SK-N-SH (cell line): ENCODE results near the gene EMB. TPM values are rescaled to one million over a fixed set of nuclear protein-coding genes. Genes with fewer than 3 reads are reported as not detected.
"Not testable (repeated sequence)": the region's sequence is repeated elsewhere in the genome, so short reads cannot be mapped to it uniquely, and the experiment has no call there.

ENCODE experiments used
- CTCF ChIA-PET: fragments of 300-600, 350-600 bp; formaldehyde crosslinking; extraction: SDS; loops from one replicate; lab custom pipeline; 2021; lab: Yijun Ruan, JAX
- POLR2A ChIA-PET: fragments of 350-600 bp; sonication (Branson Sonifier 250); formaldehyde crosslinking; extraction: SDS; loops from one replicate; lab custom pipeline; 2020; ENCODE audit warnings: antibody characterized with exemption, inconsistent platforms; lab: Yijun Ruan, JAX
- DNase-seq: peaks from one replicate; pipeline ENCODE4 v3.0.0; 2012
- H2AFZ ChIP-seq: fragments of 200-600 bp; sonication (generic); 2 replicates; pipeline ENCODE4 v1.8.1; 2016; ENCODE audit warnings: antibody characterized with exemption, mild to moderate bottlenecking, low read depth
- H3F3A ChIP-seq: fragments of 200-600 bp; sonication (generic); replicated peaks from 2 replicates; pipeline ENCODE3; 2016; ENCODE audit warnings: antibody characterized with exemption, mild to moderate bottlenecking; ENCODE audit not compliant: insufficient read depth
- H3K27ac ChIP-seq, 2 experiments: fragments of 200-500 bp in 1 of 2; fragments of 200-600 bp in 1 of 2; sonication (Bioruptor generic) in 1 of 2; sonication (generic), shearing (Covaris generic) in 1 of 2; 2 replicates each; pipeline versions ENCODE4 v1.5.1 to v1.6.1; 2014 to 2016; ENCODE audit warnings: low read depth in 2 of 2, inconsistent platforms in 1 of 2, low read length in 1 of 2, mild to moderate bottlenecking in 1 of 2, mixed read lengths in 1 of 2
- H3K27me3 ChIP-seq: fragments of 200-600 bp; sonication (generic), shearing (Covaris generic); 2 replicates; pipeline ENCODE4 v1.6.1; 2016; ENCODE audit warnings: mixed run types; ENCODE audit not compliant: insufficient read depth
- H3K36me3 ChIP-seq, 2 experiments: fragments of 200-500 bp in 1 of 2; fragments of 200-600 bp in 1 of 2; sonication (Bioruptor generic) in 1 of 2; sonication (generic) in 1 of 2; replicated peaks in 1 of 2; 2 replicates each; pipeline versions ENCODE3 to v1.5.1; 2014 to 2016; ENCODE audit warnings: low read length in 1 of 2, mild to moderate bottlenecking in 1 of 2; ENCODE audit not compliant: insufficient read depth in 2 of 2, control insufficient read depth in 1 of 2
- H3K4me1 ChIP-seq, 2 experiments: fragments of 200-500 bp in 1 of 2; fragments of 200-600 bp in 1 of 2; sonication (Bioruptor generic) in 1 of 2; sonication (generic), shearing (Covaris generic) in 1 of 2; 2 replicates each; pipeline versions ENCODE4 v1.5.1 to v1.6.1; 2014 to 2016; ENCODE audit warnings: low read depth in 1 of 2, low read length in 1 of 2, mixed run types in 1 of 2; ENCODE audit not compliant: insufficient read depth in 2 of 2, control insufficient read depth in 1 of 2
- H3K4me2 ChIP-seq: fragments of 200-600 bp; sonication (generic), shearing (Covaris generic); 2 replicates; pipeline ENCODE4 v1.6.1; 2017; ENCODE audit warnings: mixed run types
- H3K4me3 ChIP-seq, 2 experiments: fragments of 200-500 bp in 1 of 2; fragments of 200-600 bp in 1 of 2; sonication (Bioruptor generic) in 1 of 2; sonication (generic), shearing (Covaris generic) in 1 of 2; 2 replicates each; pipeline versions ENCODE4 v1.5.1 to v1.8.1; 2014 to 2016; ENCODE audit warnings: low read depth in 2 of 2, inconsistent platforms in 1 of 2, low read length in 1 of 2, mild to moderate bottlenecking in 1 of 2, mixed read lengths in 1 of 2, moderate library complexity in 1 of 2
- H3K79me2 ChIP-seq: fragments of 200-600 bp; sonication (generic); 2 replicates; pipeline ENCODE4 v1.8.1; 2017; ENCODE audit warnings: mild to moderate bottlenecking; ENCODE audit not compliant: insufficient read depth
- H3K9ac ChIP-seq: fragments of 200-600 bp; sonication (generic); 2 replicates; pipeline ENCODE4 v1.6.1; 2017; ENCODE audit warnings: mixed run types
- H3K9me2 ChIP-seq: fragments of 200-600 bp; sonication (generic); 2 replicates; pipeline ENCODE4 v1.6.1; 2017; ENCODE audit warnings: mixed run types
- H3K9me3 ChIP-seq: fragments of 200-600 bp; sonication (generic); 2 replicates; pipeline ENCODE4 v1.6.1; 2017; ENCODE audit warnings: mixed run types, mild to moderate bottlenecking, moderate library complexity
- H4K20me1 ChIP-seq: fragments of 200-600 bp; sonication (generic); 2 replicates; pipeline ENCODE4 v1.6.1; 2017; ENCODE audit warnings: mild to moderate bottlenecking, mixed run types; ENCODE audit not compliant: insufficient read depth
- ELF1 ChIP-seq: IDR thresholded peaks from 2 replicates; pipeline ENCODE4 v1.4.0; 2012
- EP300 ChIP-seq, 2 experiments: IDR thresholded peaks; 2 replicates each; pipeline versions ENCODE4 v1.4.0 to v1.6.1; 2012; ENCODE audit warnings: borderline replicate concordance in 1 of 2, low read depth in 1 of 2, low read length in 1 of 2
- FOSL2 ChIP-seq: IDR thresholded peaks from 2 replicates; pipeline ENCODE4 v1.4.0; 2012; ENCODE audit warnings: low read depth, mild to moderate bottlenecking, moderate library complexity, borderline replicate concordance
- FOXJ3 ChIP-seq: sonication (generic); formaldehyde crosslinking; IDR thresholded peaks from 2 replicates; pipeline ENCODE4 v1.5.1; 2020; ENCODE audit warnings: mild to moderate bottlenecking, missing genetic modification reagents
- FOXM1 ChIP-seq: IDR thresholded peaks from 2 replicates; pipeline ENCODE4 v1.4.0; 2012; ENCODE audit warnings: low read depth, mild to moderate bottlenecking
- IRF3 ChIP-seq: fragments of 150-350 bp; IDR thresholded peaks from 2 replicates; pipeline ENCODE4 v1.6.1; 2016; ENCODE audit warnings: mild to moderate bottlenecking, low read depth, low read length
- JUND ChIP-seq: IDR thresholded peaks from 2 replicates; pipeline ENCODE4 v1.4.0; 2012
- MEF2A ChIP-seq: IDR thresholded peaks from 2 replicates; pipeline ENCODE4 v1.4.0; 2012; ENCODE audit warnings: low read depth, borderline replicate concordance
- NFIC ChIP-seq: IDR thresholded peaks from 2 replicates; pipeline ENCODE4 v1.4.0; 2012; ENCODE audit warnings: borderline replicate concordance
- NRF1 ChIP-seq: IDR thresholded peaks from 2 replicates; pipeline ENCODE4 v1.6.1; 2012; ENCODE audit warnings: low read depth, mild to moderate bottlenecking, low read length
- POLR2AphosphoS5 ChIP-seq: IDR thresholded peaks from 2 replicates; pipeline ENCODE4 v1.6.1; 2012; ENCODE audit warnings: low read depth, low read length
- RAD21 ChIP-seq: IDR thresholded peaks from 2 replicates; pipeline ENCODE4 v1.6.1; 2012; ENCODE audit warnings: mild to moderate bottlenecking, low read length
- RFX5 ChIP-seq: IDR thresholded peaks from 2 replicates; pipeline ENCODE4 v1.6.1; 2012; ENCODE audit warnings: mild to moderate bottlenecking, improper control_type of control experiment, low read length
- RXRA ChIP-seq: IDR thresholded peaks from 2 replicates; pipeline ENCODE4 v1.4.0; 2012; ENCODE audit warnings: low read depth, mild to moderate bottlenecking, borderline replicate concordance
- SMC3 ChIP-seq: IDR thresholded peaks from 2 replicates; pipeline ENCODE4 v1.6.1; 2012; ENCODE audit warnings: low read depth, low read length, improper control_type of control experiment
- TCF12 ChIP-seq: IDR thresholded peaks from 2 replicates; pipeline ENCODE4 v1.4.0; 2012
- TEAD4 ChIP-seq: IDR thresholded peaks from 2 replicates; pipeline ENCODE4 v1.4.0; 2012; ENCODE audit warnings: mild to moderate bottlenecking, borderline replicate concordance; ENCODE audit not compliant: insufficient read depth
- YY1 ChIP-seq: IDR thresholded peaks from 2 replicates; pipeline ENCODE4 v1.4.0; 2012; ENCODE audit warnings: low read depth, mild to moderate bottlenecking
- WGBS: methylation state at CpG from one replicate; pipeline ENCODE4 v1.1.6; 2017; ENCODE audit warnings: low lambda C conversion rate; 5-methylcytosine and 5-hydroxymethylcytosine counted together
- polyA plus RNA-seq, 3 experiments: library from polyadenylated mRNA; depleted of rRNA; stranded (reverse); fragments of >200 nt; gene quantifications; 2 replicates each; pipeline ENCODE4 v1.2.3, GENCODE V29; 2012
- TF ChIP-seq, protein P1 (sequence below): IDR thresholded peaks from 2 replicates; pipeline ENCODE4; 2012
- TF ChIP-seq, protein P2 (sequence below): IDR thresholded peaks from 2 replicates; pipeline ENCODE4 v1.4.0; 2012; ENCODE audit warnings: low read depth

EMB gene
- polyA plus RNA-seq, 1 of the 3 experiments (the other 2 are of a cell fraction) = 15.5 TPM

GRCh38 chr5:50406877-50407276 is 34.2 kb downstream of the EMB start (continued):
- no peak for TF ChIP-seq RFX5
- TF ChIP-seq IRF3 = no peak
- TF ChIP-seq FOXJ3 = no peak
- no peak for TF ChIP-seq ELF1
- TF ChIP-seq TEAD4 = no peak
- no peak for TF ChIP-seq YY1

GRCh38 chr5:50401336-50401735 is 39.8 kb downstream of the EMB start:
- Histone ChIP-seq H3K36me3 (peaks cover 0 to 35% of the 10 kb centered on the region in 2 experiments), H3K79me2 (no peaks in the 10 kb centered on the region), H2AFZ (no peak overlapping the region), H3F3A (no peaks in the 10 kb centered on the region), H3K27ac (no peak overlapping the region), H3K27me3 (no peaks in the 10 kb centered on the region), H3K9me3 (no peaks in the 10 kb centered on the region), H4K20me1 (no peaks in the 10 kb centered on the region)
- ChIA-PET POLR2A (no interaction called here), CTCF (no interaction called here)
- DNase-seq = no peak
- no peak for TF ChIP-seq EP300 (IDR thresholded peaks at IDR 0.05; ENCODE audit: borderline replicate concordance in 1 of 2, low read depth in 1 of 2, low read length in 1 of 2)
- TF ChIP-seq MEF2A = no peak
- no peak for TF ChIP-seq SMC3
- TF ChIP-seq, protein P1, sequence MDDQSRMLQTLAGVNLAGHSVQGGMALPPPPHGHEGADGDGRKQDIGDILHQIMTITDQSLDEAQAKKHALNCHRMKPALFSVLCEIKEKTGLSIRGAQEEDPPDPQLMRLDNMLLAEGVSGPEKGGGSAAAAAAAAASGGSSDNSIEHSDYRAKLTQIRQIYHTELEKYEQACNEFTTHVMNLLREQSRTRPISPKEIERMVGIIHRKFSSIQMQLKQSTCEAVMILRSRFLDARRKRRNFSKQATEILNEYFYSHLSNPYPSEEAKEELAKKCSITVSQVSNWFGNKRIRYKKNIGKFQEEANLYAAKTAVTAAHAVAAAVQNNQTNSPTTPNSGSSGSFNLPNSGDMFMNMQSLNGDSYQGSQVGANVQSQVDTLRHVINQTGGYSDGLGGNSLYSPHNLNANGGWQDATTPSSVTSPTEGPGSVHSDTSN = no peak
- no peak for TF ChIP-seq NRF1
- TF ChIP-seq RAD21 = no peak
- no peak for TF ChIP-seq NFIC
- TF ChIP-seq, all 33 proteins: peak for 0
- WGBS = 74% methylated on average over 3 of the region's 3 CpGs
- Histone ChIP-seq H3K4me2 (no peak overlapping the region), H3K9me2 (no peaks in the 10 kb centered on the region), H3K4me1 (no peaks in the 10 kb centered on the region), H3K4me3 (no peak overlapping the region), H3K9ac (no peak overlapping the region)

DNA sequence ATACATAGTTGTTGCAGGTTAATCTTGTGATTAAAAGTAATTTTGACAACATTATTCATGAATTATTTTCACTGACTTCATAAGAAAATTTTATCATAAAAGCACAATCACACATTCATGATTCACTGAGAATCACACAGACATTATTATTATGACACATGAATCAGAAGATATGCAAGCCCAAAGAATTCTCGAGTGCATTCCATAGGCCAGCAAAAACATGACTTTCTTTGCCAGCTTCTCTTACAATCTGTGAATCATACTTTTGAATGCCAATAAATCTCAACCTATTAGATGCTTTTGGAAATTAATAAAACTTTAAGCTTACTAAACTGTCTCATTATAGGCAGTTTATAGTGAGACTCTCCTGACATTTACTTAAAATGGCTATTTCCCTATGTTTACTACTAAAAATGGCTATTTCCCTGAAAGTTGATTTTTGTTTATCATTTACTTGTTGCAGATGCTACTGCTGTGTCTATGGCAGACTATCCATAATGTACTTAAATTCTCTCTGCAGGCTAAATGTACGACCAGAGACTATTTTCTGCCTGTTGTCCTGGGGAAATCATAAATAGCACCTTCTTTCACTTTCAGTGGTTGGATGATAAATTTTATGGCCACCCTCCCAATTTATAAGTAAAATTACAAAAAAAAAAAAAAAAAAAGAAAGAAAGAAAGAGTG is 47.0 kb downstream of the EMB start:
- H3K4me2 ChIP-seq = peak overlapping the region; percentile 57
- H3K79me2 ChIP-seq = not testable (repeated sequence)
- TF ChIP-seq EP300 (IDR thresholded peaks at IDR 0.05; ENCODE audit: borderline replicate concordance in 1 of 2, low read depth in 1 of 2, low read length in 1 of 2) (peak in 1 of 2 experiments; percentile 81; a peak in 2 of 4 replicates), POLR2AphosphoS5 (peak; percentile 46; the same call in 1 of the 2 replicates), RXRA (0 out of 2 replicates have a peak, but pooled peaks have one; percentile 37), FOXM1 (peak; percentile 43; the same call in 1 of the 2 replicates), FOSL2 (peak; percentile 88), MEF2A (0 out of 2 replicates have a peak, but pooled peaks have one; percentile 6), JUND (peak; percentile 88), TCF12 (peak; percentile 79), NFIC (peak; percentile 87), TEAD4 (peak; percentile 89)
- TF ChIP-seq, protein P2, sequence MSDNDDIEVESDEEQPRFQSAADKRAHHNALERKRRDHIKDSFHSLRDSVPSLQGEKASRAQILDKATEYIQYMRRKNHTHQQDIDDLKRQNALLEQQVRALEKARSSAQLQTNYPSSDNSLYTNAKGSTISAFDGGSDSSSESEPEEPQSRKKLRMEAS = peak; percentile 23; the same call in 1 of the 2 replicates
- TF ChIP-seq, protein P1 = peak; percentile 88
- TF ChIP-seq, all 33 proteins: peak for 12; not testable (repeated sequence) for 21
- H3K27me3 ChIP-seq, H3K4me3 ChIP-seq, H3K9me3 ChIP-seq, H3K9ac ChIP-seq, H2AFZ ChIP-seq, CTCF ChIA-PET, POLR2A ChIA-PET, H4K20me1 ChIP-seq, DNase-seq, H3K9me2 ChIP-seq, H3K4me1 ChIP-seq: not testable (repeated sequence)
- WGBS = 25% methylated on average over 2 of the region's 2 CpGs
- H3K27ac ChIP-seq = peak overlapping the region in 1 of 2 experiments; percentile 64; a peak in 2 of 4 replicates
- H3F3A ChIP-seq = peaks cover 19% of the 10 kb centered on the region
- peaks cover 0 to 14% of the 10 kb centered on the region in 2 experiments for H3K36me3 ChIP-seq
